ENCODE measurements around the gene KSR1.
"Not testable (repeated sequence)": the region's sequence is repeated elsewhere in the genome, so short reads cannot be mapped to it uniquely, and the experiment has no call there.

The KSR1 gene

GRCh38 chr17:27669136-27669535, 212.9 kb downstream of the KSR1 start:
- no peak for DNase-seq

GRCh38 chr17:27669850-27670249, 213.6 kb downstream of the KSR1 start:
- DNase-seq: no peak

GRCh38 chr17:27670791-27671590, 214.7 kb downstream of the KSR1 start:
- no peak for DNase-seq

GRCh38 chr17:27671591-27671910, 215.3 kb downstream of the KSR1 start:
- DNase-seq: no peak

GRCh38 chr17:27671977-27672480, 215.8 kb downstream of the KSR1 start:
- not testable (repeated sequence) for DNase-seq

- no peak for DNase-seq
These were observed 218.1 kb downstream of the KSR1 start for GRCh38 chr17:27674335-27674734.

Measured in hematopoietic multipotent progenitor cell treated with erythropoietin and hydrocortisone succinate and interleukin-3 and kit ligand, for 8 days (in vitro differentiated cells).